GM21515 (cell line): ENCODE measurements around the gene PITHD1.
"Not testable (repeated sequence)": the region's sequence is repeated elsewhere in the genome, so short reads cannot be mapped to it uniquely, and the experiment has no call there.

Experiments used
- ATAC-seq: cut with Tn5 transposase; IDR thresholded peaks from one replicate; pipeline ENCODE4 v1.9.1; 2021; ENCODE audit not compliant: unreplicated experiment

Gene PITHD1

GRCh38 chr1:23777979-23778814 is at the start of gene PITHD1:
Gene PITHD1 (plus strand): TSS chr1:23778418. CDS start chr1:23778516, 98 bp downstream.
- no peak for ATAC-seq

- no peak for ATAC-seq
These were observed 45.6 kb upstream of the PITHD1 start for GRCh38 chr1:23732363-23733224.

- not testable (repeated sequence) for ATAC-seq
These were observed 44.9 kb upstream of the PITHD1 start for GRCh38 chr1:23733281-23733680.

- ATAC-seq: no peak
These were observed 41.6 kb upstream of the PITHD1 start for GRCh38 chr1:23736437-23737134.

GRCh38 chr1:23741609-23742008 is 36.6 kb upstream of the PITHD1 start:
- no peak for ATAC-seq

- no peak for ATAC-seq
These were observed 35.4 kb upstream of the PITHD1 start for GRCh38 chr1:23742670-23743286.

GRCh38 chr1:23743287-23744152 is 34.7 kb upstream of the PITHD1 start, which contains the start of gene ELOA:
Gene ELOA (plus strand): TSS chr1:23743471. CDS start chr1:23743504, 33 bp downstream.
- ATAC-seq: no peak

GRCh38 chr1:23745515-23745914 is 32.7 kb upstream of the PITHD1 start:
- ATAC-seq: no peak

- ATAC-seq: no peak
These were observed 30.2 kb upstream of the PITHD1 start for GRCh38 chr1:23748016-23748415.

GRCh38 chr1:23751050-23751814 is 27.0 kb upstream of the PITHD1 start:
- no peak for ATAC-seq

- ATAC-seq: no peak
These were observed 26.4 kb upstream of the PITHD1 start for GRCh38 chr1:23751815-23752200.

GRCh38 chr1:23752909-23753308 is 25.3 kb upstream of the PITHD1 start:
- no peak for ATAC-seq

GRCh38 chr1:23756676-23757075 is 21.5 kb upstream of the PITHD1 start:
- no peak for ATAC-seq

- ATAC-seq: no peak
These were observed 20.4 kb upstream of the PITHD1 start for GRCh38 chr1:23757812-23758211.

GRCh38 chr1:23759277-23759676 is 18.9 kb upstream of the PITHD1 start:
- no peak for ATAC-seq

GRCh38 chr1:23763041-23763577 is 15.1 kb upstream of the PITHD1 start:
- no peak for ATAC-seq

GRCh38 chr1:23768733-23769132 is 9.5 kb upstream of the PITHD1 start:
- ATAC-seq: no peak

- ATAC-seq: peak; percentile 73
These were observed 6.0 kb upstream of the PITHD1 start for GRCh38 chr1:23772049-23772853.
